Mononuclear cell (primary cell): ENCODE data around the gene PFN3. TPM values are rescaled to one million over a fixed set of nuclear protein-coding genes. Genes with fewer than 3 reads are reported as not detected.
"Not testable (repeated sequence)": the region's sequence is repeated elsewhere in the genome, so short reads cannot be mapped to it uniquely, and the experiment has no call there.

Source experiments
- H3K27me3 ChIP-seq: 2 replicates; pipeline ENCODE4 v1.6.0; 2011; ENCODE audit warnings: low read length, control low read depth; ENCODE audit not compliant: insufficient read depth
- H3K4me1 ChIP-seq: 2 replicates; pipeline ENCODE4 v1.5.1; 2011; ENCODE audit warnings: mild to moderate bottlenecking, low read length, control low read depth; ENCODE audit not compliant: insufficient read depth
- H3K4me3 ChIP-seq: 2 replicates; pipeline ENCODE4 v1.5.1; 2011; ENCODE audit warnings: mild to moderate bottlenecking, low read length, moderate library complexity
- H3K9me3 ChIP-seq: 2 replicates; pipeline ENCODE4 v1.5.1; 2011; ENCODE audit warnings: low read depth, mild to moderate bottlenecking, control low read depth, low read length
- total RNA-seq: library from RNA; depleted of rRNA; stranded (reverse); fragments of >200 nt; gene quantifications from one replicate; pipeline ENCODE4 v1.2.3, GENCODE V29; 2012

Gene PFN3
- total RNA-seq, 1 donor = not detected

- no peak overlapping the region for H3K4me3 ChIP-seq
- H3K9me3 ChIP-seq = no peaks in the 10 kb centered on the region
- no peaks in the 10 kb centered on the region for H3K27me3 ChIP-seq
Measured at GRCh38 chr5:177430972-177431316, 30.5 kb upstream of the PFN3 start.

GRCh38 chr5:177430140-177430951, 29.9 kb upstream of the PFN3 start:
- peaks cover 88% of the 10 kb centered on the region for H3K4me1 ChIP-seq
- H3K4me3 ChIP-seq = no peak overlapping the region
- no peaks in the 10 kb centered on the region for H3K27me3 ChIP-seq
- H3K9me3 ChIP-seq = no peaks in the 10 kb centered on the region

More at GRCh38 chr5:177430972-177431316, 30.5 kb upstream of the PFN3 start:
- peaks cover 86% of the 10 kb centered on the region for H3K4me1 ChIP-seq

- Histone ChIP-seq H3K9me3 (no peaks in the 10 kb centered on the region), H3K4me3 (peak overlapping the region; percentile 60), H3K4me1 (peaks cover 85% of the 10 kb centered on the region), H3K27me3 (no peaks in the 10 kb centered on the region)
Measured at GRCh38 chr5:177429248-177430040, 29.0 kb upstream of the PFN3 start.

GRCh38 chr5:177428574-177429217, 28.2 kb upstream of the PFN3 start:
- no peaks in the 10 kb centered on the region for H3K9me3 ChIP-seq
- H3K4me1 ChIP-seq = peaks cover 78% of the 10 kb centered on the region
- H3K27me3 ChIP-seq = no peaks in the 10 kb centered on the region
- H3K4me3 ChIP-seq = peak overlapping the region; percentile 60

GRCh38 chr5:177427919-177428573, 27.6 kb upstream of the PFN3 start:
- peak overlapping the region; percentile 60 for H3K4me3 ChIP-seq
- peaks cover 71% of the 10 kb centered on the region for H3K4me1 ChIP-seq
- H3K27me3 ChIP-seq = no peaks in the 10 kb centered on the region

GRCh38 chr5:177427211-177427822, 26.9 kb upstream of the PFN3 start:
- H3K27me3 ChIP-seq = no peaks in the 10 kb centered on the region
- H3K9me3 ChIP-seq = no peaks in the 10 kb centered on the region
- H3K4me3 ChIP-seq = peak overlapping the region; percentile 60
- H3K4me1 ChIP-seq = peaks cover 64% of the 10 kb centered on the region

More at GRCh38 chr5:177427919-177428573, 27.6 kb upstream of the PFN3 start:
- no peaks in the 10 kb centered on the region for H3K9me3 ChIP-seq

GRCh38 chr5:177426566-177427210, 26.2 kb upstream of the PFN3 start, which contains the start of gene GRK6:
GRK6 (plus strand) TSS chr5:177426676; CDS start chr5:177426846, 170 bp downstream.
- H3K4me3 ChIP-seq = peak within 1 kb of the TSS; percentile 60
- H3K27me3 ChIP-seq = no peaks in the 10 kb centered on the region
- H3K4me1 ChIP-seq = peaks cover 58% of the 10 kb centered on the region
- H3K9me3 ChIP-seq = no peaks in the 10 kb centered on the region

- peak overlapping the region; percentile 33 for H3K4me3 ChIP-seq
- peaks cover 51% of the 10 kb centered on the region for H3K4me1 ChIP-seq
- no peaks in the 10 kb centered on the region for H3K27me3 ChIP-seq
- no peaks in the 10 kb centered on the region for H3K9me3 ChIP-seq
Measured at GRCh38 chr5:177425801-177426565, 25.5 kb upstream of the PFN3 start.

- Histone ChIP-seq H3K9me3 (no peaks in the 10 kb centered on the region), H3K4me1 (peaks cover 44% of the 10 kb centered on the region), H3K4me3 (peak overlapping the region; percentile 33), H3K27me3 (no peaks in the 10 kb centered on the region)
Measured at GRCh38 chr5:177425196-177425800, 24.8 kb upstream of the PFN3 start.

- Histone ChIP-seq H3K9me3 (no peaks in the 10 kb centered on the region), H3K4me3 (no peak overlapping the region), H3K27me3 (no peaks in the 10 kb centered on the region), H3K4me1 (peaks cover 43% of the 10 kb centered on the region)
Measured at GRCh38 chr5:177423671-177424070, 23.2 kb upstream of the PFN3 start.

- no peak overlapping the region for H3K4me3 ChIP-seq
- H3K27me3 ChIP-seq = no peaks in the 10 kb centered on the region
- no peaks in the 10 kb centered on the region for H3K9me3 ChIP-seq
- peaks cover 42% of the 10 kb centered on the region for H3K4me1 ChIP-seq
Measured at GRCh38 chr5:177421062-177421798, 20.8 kb upstream of the PFN3 start.

- H3K27me3 ChIP-seq, H3K4me3 ChIP-seq, H3K9me3 ChIP-seq: not testable (repeated sequence)
- H3K4me1 ChIP-seq = peaks cover 44% of the 10 kb centered on the region
Measured at GRCh38 chr5:177420472-177420871, 20.0 kb upstream of the PFN3 start.
